ENCODE measurements around the gene IER3.

Gene IER3

GRCh38 chr6:30744054-30744805 lies at the start of gene IER3:
IER3 (minus strand) TSS chr6:30744547; CDS start chr6:30744518, 29 bp downstream.
- DNase-seq = no peak

GRCh38 chr6:30793521-30794194 lies 49.3 kb upstream of the IER3 start:
- DNase-seq = no peak

GRCh38 chr6:30792786-30793185 lies 48.4 kb upstream of the IER3 start:
- no peak for DNase-seq

- no peak for DNase-seq
Observed at GRCh38 chr6:30790724-30791383, 46.5 kb upstream of the IER3 start.

GRCh38 chr6:30789606-30790005 lies 45.3 kb upstream of the IER3 start:
- DNase-seq = no peak

GRCh38 chr6:30787954-30788353 lies 43.6 kb upstream of the IER3 start:
- no peak for DNase-seq

- DNase-seq = no peak
Observed at GRCh38 chr6:30782425-30783014, 38.2 kb upstream of the IER3 start.

GRCh38 chr6:30781743-30782424 lies 37.5 kb upstream of the IER3 start:
- DNase-seq = peak; percentile 62

- DNase-seq = no peak
Observed at GRCh38 chr6:30781395-30781742, 37.0 kb upstream of the IER3 start.

- no peak for DNase-seq
Observed at GRCh38 chr6:30780642-30780920, 36.2 kb upstream of the IER3 start.

- DNase-seq = no peak
Observed at GRCh38 chr6:30779850-30780641, 35.7 kb upstream of the IER3 start.

- DNase-seq = no peak
Observed at GRCh38 chr6:30778001-30778635, 33.8 kb upstream of the IER3 start.

GRCh38 chr6:30777155-30777485 lies 32.8 kb upstream of the IER3 start:
- no peak for DNase-seq

GRCh38 chr6:30776390-30777154 lies 32.2 kb upstream of the IER3 start:
- DNase-seq = no peak

- no peak for DNase-seq
Observed at GRCh38 chr6:30775104-30775503, 30.8 kb upstream of the IER3 start.

- DNase-seq = no peak
Observed at GRCh38 chr6:30774701-30775100, 30.4 kb upstream of the IER3 start.

- DNase-seq = no peak
Observed at GRCh38 chr6:30770592-30770991, 26.2 kb upstream of the IER3 start.

GRCh38 chr6:30769853-30770524 lies 25.6 kb upstream of the IER3 start:
- no peak for DNase-seq

- DNase-seq = no peak
Observed at GRCh38 chr6:30769088-30769852, 24.9 kb upstream of the IER3 start.

- DNase-seq = no peak
Observed at GRCh38 chr6:30768634-30769087, 24.3 kb upstream of the IER3 start.
